ENCODE data around the gene NISCH.

Gene NISCH

GRCh38 chr3:52531860-52532516 is 76.6 kb downstream of the NISCH start:
- TF ChIP-seq CEBPB (IDR thresholded peaks at IDR 0.05) (no peak), CREB1 (IDR thresholded peaks at IDR 0.05; ENCODE audit: low read depth) (no peak), TEAD4 (IDR thresholded peaks at IDR 0.05) (no peak), ZBTB7A (IDR thresholded peaks at IDR 0.05; ENCODE audit: low read depth) (no peak)

- TF ChIP-seq CEBPB (IDR thresholded peaks at IDR 0.05) (no peak), TAF1 (IDR thresholded peaks at IDR 0.05; ENCODE audit: low read depth) (no peak), USF1 (IDR thresholded peaks at IDR 0.05) (no peak), RAD21 (IDR thresholded peaks at IDR 0.05; ENCODE audit: low read depth) (no peak), FOXM1 (IDR thresholded peaks at IDR 0.05; ENCODE audit: borderline replicate concordance, low read depth) (no peak), NFIC (IDR thresholded peaks at IDR 0.05) (no peak), CREB1 (IDR thresholded peaks at IDR 0.05; ENCODE audit: low read depth) (no peak), ZBTB7A (IDR thresholded peaks at IDR 0.05; ENCODE audit: low read depth) (no peak), YY1 (IDR thresholded peaks at IDR 0.05; ENCODE audit: low read depth) (no peak), TCF12 (IDR thresholded peaks at IDR 0.05; ENCODE audit: low read depth) (no peak)
These were observed 77.1 kb downstream of the NISCH start for GRCh38 chr3:52532517-52532837.

- TF ChIP-seq ZBTB7A (IDR thresholded peaks at IDR 0.05; ENCODE audit: low read depth) (peak; percentile 56; the same call in 1 of the 2 replicates), EP300 (IDR thresholded peaks at IDR 0.05; ENCODE audit: borderline replicate concordance) (no peak), TCF12 (IDR thresholded peaks at IDR 0.05; ENCODE audit: low read depth) (no peak), MAX (IDR thresholded peaks at IDR 0.05) (0 out of 2 replicates have a peak, but pooled peaks have one; percentile 9), YY1 (IDR thresholded peaks at IDR 0.05; ENCODE audit: low read depth) (no peak), USF1 (IDR thresholded peaks at IDR 0.05) (no peak), CEBPB (IDR thresholded peaks at IDR 0.05) (no peak), REST (IDR thresholded peaks at IDR 0.05; ENCODE audit: low read depth) (no peak), TAF1 (IDR thresholded peaks at IDR 0.05; ENCODE audit: low read depth) (0 out of 2 replicates have a peak, but pooled peaks have one; percentile 28), EGR1 (IDR thresholded peaks at IDR 0.05) (no peak), NFIC (IDR thresholded peaks at IDR 0.05) (no peak), FOXM1 (IDR thresholded peaks at IDR 0.05; ENCODE audit: borderline replicate concordance, low read depth) (no peak), CREB1 (IDR thresholded peaks at IDR 0.05; ENCODE audit: low read depth) (no peak), RAD21 (IDR thresholded peaks at IDR 0.05; ENCODE audit: low read depth) (no peak)
These were observed 77.6 kb downstream of the NISCH start for GRCh38 chr3:52532838-52533622.

- TF ChIP-seq YY1 (IDR thresholded peaks at IDR 0.05; ENCODE audit: low read depth) (peak; percentile 43; the same call in 1 of the 2 replicates), ZBTB7A (IDR thresholded peaks at IDR 0.05; ENCODE audit: low read depth) (peak; percentile 51; the same call in 1 of the 2 replicates), TAF1 (IDR thresholded peaks at IDR 0.05; ENCODE audit: low read depth) (no peak), RAD21 (IDR thresholded peaks at IDR 0.05; ENCODE audit: low read depth) (no peak)
These were observed 78.3 kb downstream of the NISCH start, which contains the start of gene NT5DC2 for GRCh38 chr3:52533623-52534280. NT5DC2 (minus strand) TSS chr3:52533857; CDS start chr3:52533737, 120 bp downstream.

- TF ChIP-seq ZBTB7A (IDR thresholded peaks at IDR 0.05; ENCODE audit: low read depth) (no peak), TCF12 (IDR thresholded peaks at IDR 0.05; ENCODE audit: low read depth) (no peak), TAF1 (IDR thresholded peaks at IDR 0.05; ENCODE audit: low read depth) (no peak), FOXM1 (IDR thresholded peaks at IDR 0.05; ENCODE audit: borderline replicate concordance, low read depth) (no peak)
These were observed 79.1 kb downstream of the NISCH start for GRCh38 chr3:52534281-52535183.

- TF ChIP-seq NFIC (IDR thresholded peaks at IDR 0.05) (no peak), CEBPB (IDR thresholded peaks at IDR 0.05) (no peak), RAD21 (IDR thresholded peaks at IDR 0.05; ENCODE audit: low read depth) (no peak), USF1 (IDR thresholded peaks at IDR 0.05) (no peak), TAF1 (IDR thresholded peaks at IDR 0.05; ENCODE audit: low read depth) (no peak), FOXM1 (IDR thresholded peaks at IDR 0.05; ENCODE audit: borderline replicate concordance, low read depth) (no peak), ZBTB7A (IDR thresholded peaks at IDR 0.05; ENCODE audit: low read depth) (no peak), MAX (IDR thresholded peaks at IDR 0.05) (no peak), EP300 (IDR thresholded peaks at IDR 0.05; ENCODE audit: borderline replicate concordance) (no peak)
These were observed 80.2 kb downstream of the NISCH start for GRCh38 chr3:52535411-52536111.

Data from Ishikawa (cell line).